Measurements from ENCODE around the gene INA. TPM values are rescaled to one million over a fixed set of nuclear protein-coding genes. Genes with fewer than 3 reads are reported as not detected.
"Not testable (repeated sequence)": the region's sequence is repeated elsewhere in the genome, so short reads cannot be mapped to it uniquely, and the experiment has no call there.

The INA gene
- total RNA-seq, 4 donors from 2014 or later = 0.60 to 1.3 TPM; not detected in 2

DNA sequence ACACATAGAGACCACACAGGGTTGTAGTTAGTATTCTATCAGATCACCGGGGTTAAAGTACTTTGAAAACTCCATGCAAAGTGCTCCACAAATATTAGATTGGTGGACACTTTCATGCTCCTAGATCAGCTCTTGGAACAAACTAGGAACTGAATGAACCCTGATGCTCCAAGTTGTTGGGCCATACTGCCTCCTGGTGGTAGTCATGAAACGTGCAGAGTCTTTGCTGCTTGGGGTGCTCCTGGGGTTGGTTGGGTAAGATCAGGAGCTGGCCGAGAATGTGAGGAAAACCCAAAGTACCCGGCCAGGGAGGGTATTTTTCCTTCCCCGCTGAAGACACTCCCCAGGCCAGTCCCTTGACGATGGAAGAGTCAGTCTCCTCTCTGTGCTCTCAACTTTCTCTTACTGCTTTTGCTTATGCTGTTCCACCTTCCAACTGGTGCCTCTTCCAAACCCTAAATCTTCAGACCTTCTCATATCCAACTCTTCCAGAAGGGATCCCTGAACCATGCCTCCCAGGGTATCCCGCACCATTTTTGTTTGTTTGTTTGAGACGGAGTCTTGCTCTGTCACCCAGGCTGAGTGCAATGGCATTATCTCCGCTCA is 32.2 kb upstream of the INA start:
- Histone ChIP-seq H3K4me1 (peaks cover 31% of the 10 kb centered on the region), H3K4me3 (no peak overlapping the region), H3K27me3 (no peaks in the 10 kb centered on the region), H3K9me3 (no peaks in the 10 kb centered on the region), H3K36me3 (no peaks in the 10 kb centered on the region), H3K27ac (no peak overlapping the region)
- peak; percentile 85 to 87 for DNase-seq (ENCODE audit: low spot score in 2 of 2)
- TF ChIP-seq CTCF (IDR thresholded peaks at IDR 0.05) (peak; percentile 81 to 89), POLR2AphosphoS5 (IDR thresholded peaks at IDR 0.05) (no peak), POLR2A (IDR thresholded peaks at IDR 0.05) (no peak)
- WGBS = 31% methylated on average over 9 of the region's 9 CpGs

DNA sequence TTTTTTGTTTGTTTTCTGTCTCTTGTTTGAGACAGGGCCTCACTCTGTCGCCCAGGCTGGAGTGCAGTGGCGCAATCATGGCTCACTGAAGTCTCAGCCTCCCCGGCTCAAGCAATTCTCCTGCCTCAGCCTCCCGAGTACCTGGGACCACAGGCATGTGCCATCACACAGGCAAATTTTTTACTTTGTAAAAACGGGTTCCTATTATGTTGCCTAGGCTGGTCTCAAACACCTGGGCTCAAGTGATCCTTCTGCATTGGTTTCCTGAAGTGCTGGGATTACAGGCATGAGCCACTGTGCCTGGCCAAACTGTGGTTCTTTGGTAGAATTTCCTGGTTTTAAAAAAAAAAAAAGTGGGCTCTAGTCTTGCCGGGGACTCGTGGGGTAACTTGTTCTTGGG is 31.4 kb upstream of the INA start, which contains the start of gene RPEL1:
RPEL1 (plus strand) TSS at position 301 of the 400 bp plus-strand sequence. CDS start 110 bp downstream, outside the sequence.
- 91% methylated on average over 7 of the region's 7 CpGs for WGBS
- not testable (repeated sequence) for H3K27ac ChIP-seq

GRCh38 chr10:103246324-103246723 is 30.6 kb upstream of the INA start:
- Histone ChIP-seq H3K27me3 (no peaks in the 10 kb centered on the region), H3K27ac (no peak overlapping the region), H3K36me3 (no peaks in the 10 kb centered on the region), H3K4me3 (no peak overlapping the region), H3K4me1 (peaks cover 16% of the 10 kb centered on the region), H3K9me3 (no peaks in the 10 kb centered on the region)
- DNase-seq (ENCODE audit: low spot score in 2 of 2) = no peak
- WGBS = 74% methylated on average over 4 of the region's 4 CpGs
- TF ChIP-seq CTCF (IDR thresholded peaks at IDR 0.05) = no peak
- no peak for TF ChIP-seq POLR2AphosphoS5 (IDR thresholded peaks at IDR 0.05)
- TF ChIP-seq POLR2A (IDR thresholded peaks at IDR 0.05) = no peak
- TF ChIP-seq EP300 (IDR thresholded peaks at IDR 0.05) = no peak

More for the DNA sequence above, 31.4 kb upstream of the INA start, which contains the start of gene RPEL1:
- H3K9me3 ChIP-seq; H3K27me3 ChIP-seq; H3K4me3 ChIP-seq; DNase-seq (ENCODE audit: low spot score in 2 of 2); H3K36me3 ChIP-seq: not testable (repeated sequence)
- H3K4me1 ChIP-seq = peaks cover 24% of the 10 kb centered on the region

GRCh38 chr10:103254113-103254512 is 22.8 kb upstream of the INA start:
- no peak overlapping the region for H3K27ac ChIP-seq
- H3K4me3 ChIP-seq = no peak overlapping the region
- no peak for TF ChIP-seq POLR2A (IDR thresholded peaks at IDR 0.05)
- no peak for TF ChIP-seq CTCF (IDR thresholded peaks at IDR 0.05)
- no peak for TF ChIP-seq POLR2AphosphoS5 (IDR thresholded peaks at IDR 0.05)
- no peak for TF ChIP-seq EP300 (IDR thresholded peaks at IDR 0.05)
- no peaks in the 10 kb centered on the region for H3K36me3 ChIP-seq
- whole genome bisulfite sequencing = 78% methylated on average over 3 of the region's 3 CpGs
- DNase-seq (ENCODE audit: low spot score in 2 of 2) = no peak
- H3K9me3 ChIP-seq = no peaks in the 10 kb centered on the region
- no peaks in the 10 kb centered on the region for H3K4me1 ChIP-seq
- no peaks in the 10 kb centered on the region for H3K27me3 ChIP-seq

DNA sequence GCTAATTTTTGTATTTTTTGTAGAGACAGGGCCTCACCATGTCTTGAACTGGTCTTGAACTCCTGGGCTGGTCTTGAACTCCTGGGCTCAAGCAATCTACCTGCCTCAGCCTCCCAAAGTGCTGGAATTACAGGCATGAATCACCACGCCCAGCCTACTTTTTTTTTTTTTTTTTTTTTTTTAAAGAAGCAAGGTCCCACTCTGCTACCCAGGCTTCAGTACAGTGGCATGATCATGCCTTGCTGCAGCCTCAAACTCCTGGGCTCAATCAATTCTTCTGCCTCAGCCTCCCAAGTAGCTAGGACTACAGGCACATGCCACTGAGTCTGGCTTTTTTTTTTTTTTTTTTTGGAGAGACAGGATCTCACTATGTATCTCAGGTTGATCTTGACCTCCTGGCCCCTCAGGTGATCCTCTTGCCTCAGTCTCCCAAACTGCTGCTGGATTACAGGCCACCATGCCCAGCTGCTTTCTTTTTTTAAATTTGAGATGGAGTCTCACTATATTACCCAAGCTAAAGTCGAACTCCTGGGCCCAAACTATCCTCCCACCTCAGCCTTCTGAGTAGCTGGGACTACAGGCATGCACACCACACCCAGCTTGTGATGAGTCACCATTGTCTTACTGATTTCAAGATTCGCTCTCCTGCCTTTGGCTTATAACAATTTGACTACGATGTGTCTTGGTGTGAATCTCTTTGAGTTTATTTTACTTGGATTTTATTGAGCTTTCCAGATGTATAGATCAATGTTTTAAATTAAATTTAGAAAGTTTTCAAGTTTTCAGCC is 22.2 kb upstream of the INA start:
- H3K27ac ChIP-seq = no peak overlapping the region
- no peak for DNase-seq (ENCODE audit: low spot score in 2 of 2)
- no peak for TF ChIP-seq POLR2A (IDR thresholded peaks at IDR 0.05)
- 36% methylated on average over 4 of the region's 4 CpGs for WGBS
- no peak overlapping the region for H3K4me3 ChIP-seq
- no peaks in the 10 kb centered on the region for H3K4me1 ChIP-seq
- H3K9me3 ChIP-seq = no peaks in the 10 kb centered on the region
- no peaks in the 10 kb centered on the region for H3K36me3 ChIP-seq
- H3K27me3 ChIP-seq = no peaks in the 10 kb centered on the region

DNA sequence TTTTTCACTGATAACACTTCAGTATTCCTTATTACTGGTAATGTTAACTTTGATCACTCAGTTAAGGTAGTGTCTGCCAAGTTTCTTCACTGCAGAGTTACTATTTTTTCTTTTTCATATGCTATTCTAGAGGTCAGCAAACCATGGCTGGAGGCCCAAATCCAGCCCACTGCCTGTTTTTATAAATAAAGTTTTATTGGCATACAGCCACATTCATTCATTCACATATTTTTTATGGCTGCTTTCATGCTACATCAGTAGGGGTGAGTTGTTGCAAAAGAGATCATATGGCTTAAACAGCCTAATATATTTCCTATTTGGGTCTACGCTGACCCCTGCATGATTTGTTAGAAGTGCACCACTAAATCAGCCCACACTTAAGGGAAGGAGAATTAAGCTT is 20.3 kb upstream of the INA start:
- H3K9me3 ChIP-seq = no peaks in the 10 kb centered on the region
- no peaks in the 10 kb centered on the region for H3K36me3 ChIP-seq
- no peaks in the 10 kb centered on the region for H3K27me3 ChIP-seq
- no peak for DNase-seq (ENCODE audit: low spot score in 2 of 2)
- no peak overlapping the region for H3K4me3 ChIP-seq
- H3K4me1 ChIP-seq = no peaks in the 10 kb centered on the region
- H3K27ac ChIP-seq = no peak overlapping the region
- WGBS = 87% methylated on average over 1 of the region's 1 CpG
- TF ChIP-seq POLR2AphosphoS5 (IDR thresholded peaks at IDR 0.05) (no peak), EP300 (IDR thresholded peaks at IDR 0.05) (no peak), CTCF (IDR thresholded peaks at IDR 0.05) (no peak), POLR2A (IDR thresholded peaks at IDR 0.05) (no peak)

Measured in suprapubic skin (tissue), 4 donors.